ENCODE measurements around the gene THAP7. TPM values are rescaled to one million over a fixed set of nuclear protein-coding genes. Genes with fewer than 3 reads are reported as not detected.

The THAP7 gene
- total RNA-seq, 1 experiment from 2014 or later = 24.6 TPM

- Histone ChIP-seq H3K4me2 (ENCODE audit: insufficient read depth, insufficient read length, low read length) (no peak overlapping the region), H3K18ac (ENCODE audit: insufficient read length, low read depth, low read length) (no peak overlapping the region), H3K4me1 (ENCODE audit: insufficient read depth, low read length) (no peaks in the 10 kb centered on the region), H3K23ac (ENCODE audit: insufficient read length, low read depth, low read length) (no peak overlapping the region), H3K9ac (ENCODE audit: extremely low read depth, insufficient read length, low read length) (no peak overlapping the region), H2AK5ac (ENCODE audit: insufficient read length, low read length) (no peak overlapping the region), H4K5ac (ENCODE audit: insufficient read length, low read depth, low read length) (no peak overlapping the region), H3K56ac (ENCODE audit: insufficient read length, low read depth, low read length) (no peak overlapping the region), H2BK12ac (ENCODE audit: insufficient read length, low read depth, low read length) (no peak overlapping the region), H3K27me3 (ENCODE audit: insufficient read depth, low read length) (peaks cover 19% of the 10 kb centered on the region; the same call in 1 of the 2 replicates), H3K23me2 (ENCODE audit: insufficient read length, low read depth, low read length, poor library complexity, severe bottlenecking) (peaks cover 4% of the 10 kb centered on the region), H3K9me3 (ENCODE audit: control insufficient read depth, low read depth, low read length) (no peaks in the 10 kb centered on the region), H4K20me1 (ENCODE audit: control insufficient read depth, insufficient read depth, insufficient read length) (no peaks in the 10 kb centered on the region), H4K8ac (replicated peaks; ENCODE audit: insufficient read length, low read depth, low read length) (no peak overlapping the region), H3K14ac (ENCODE audit: insufficient read depth, low read length) (no peak overlapping the region), H3K79me2 (ENCODE audit: insufficient read depth, low read length) (no peaks in the 10 kb centered on the region), H3K79me1 (ENCODE audit: insufficient read depth, low read depth, low read length, poor library complexity, severe bottlenecking) (no peaks in the 10 kb centered on the region), H2BK20ac (ENCODE audit: low read depth, low read length, poor library complexity, severe bottlenecking) (no peak overlapping the region), H2BK15ac (ENCODE audit: low read depth, low read length) (no peak overlapping the region), H3K27ac (ENCODE audit: insufficient read length, low read depth, low read length) (no peak overlapping the region), H4K91ac (ENCODE audit: insufficient read length, low read depth, low read length) (no peak overlapping the region), H2AFZ (ENCODE audit: low read length) (no peak overlapping the region), H3T11ph (ENCODE audit: low read length) (no peak overlapping the region), H2BK5ac (ENCODE audit: insufficient read length, low read length) (no peak overlapping the region), H3K4ac (ENCODE audit: low read depth, low read length) (no peak overlapping the region), H2BK120ac (ENCODE audit: low read depth, low read length, poor library complexity, severe bottlenecking) (no peak overlapping the region)
- DNase-seq = no peak
- no peaks in the 10 kb centered on the region for H3K36me3 Mint-ChIP-seq (ENCODE audit: insufficient read depth in 1 of 3, low read depth in 3 of 3)
- WGBS (ENCODE audit: extremely low coverage, insufficient read length, low lambda C conversion rate) = no CpG with 5 or more reads among the region's 4 CpGs
- peak overlapping the region in 1 of 2 experiments; percentile 3; a peak in 1 of 5 replicates for H3K4me3 Mint-ChIP-seq
- H3K4me1 Mint-ChIP-seq = peaks cover 14 to 19% of the 10 kb centered on the region in 2 experiments
- TF ChIP-seq, protein P1, sequence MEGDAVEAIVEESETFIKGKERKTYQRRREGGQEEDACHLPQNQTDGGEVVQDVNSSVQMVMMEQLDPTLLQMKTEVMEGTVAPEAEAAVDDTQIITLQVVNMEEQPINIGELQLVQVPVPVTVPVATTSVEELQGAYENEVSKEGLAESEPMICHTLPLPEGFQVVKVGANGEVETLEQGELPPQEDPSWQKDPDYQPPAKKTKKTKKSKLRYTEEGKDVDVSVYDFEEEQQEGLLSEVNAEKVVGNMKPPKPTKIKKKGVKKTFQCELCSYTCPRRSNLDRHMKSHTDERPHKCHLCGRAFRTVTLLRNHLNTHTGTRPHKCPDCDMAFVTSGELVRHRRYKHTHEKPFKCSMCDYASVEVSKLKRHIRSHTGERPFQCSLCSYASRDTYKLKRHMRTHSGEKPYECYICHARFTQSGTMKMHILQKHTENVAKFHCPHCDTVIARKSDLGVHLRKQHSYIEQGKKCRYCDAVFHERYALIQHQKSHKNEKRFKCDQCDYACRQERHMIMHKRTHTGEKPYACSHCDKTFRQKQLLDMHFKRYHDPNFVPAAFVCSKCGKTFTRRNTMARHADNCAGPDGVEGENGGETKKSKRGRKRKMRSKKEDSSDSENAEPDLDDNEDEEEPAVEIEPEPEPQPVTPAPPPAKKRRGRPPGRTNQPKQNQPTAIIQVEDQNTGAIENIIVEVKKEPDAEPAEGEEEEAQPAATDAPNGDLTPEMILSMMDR (conservative IDR thresholded peaks at IDR 0.05) = no peak
- peaks cover 57% of the 10 kb centered on the region for H3K27me3 Mint-ChIP-seq (ENCODE audit: low read depth)
- no peaks in the 10 kb centered on the region for H3K9me3 Mint-ChIP-seq
- no peak overlapping the region for H3K27ac Mint-ChIP-seq
These were observed 41.3 kb downstream of the THAP7 start for GRCh38 chr22:20960609-20961008.

Measured in H9 (cell line).